HG02973 (cell line): ENCODE results near the gene SMC1A.

Experiments
- ATAC-seq: cut with Tn5 transposase; IDR thresholded peaks from one replicate; pipeline ENCODE4 v1.9.1; 2021; ENCODE audit warnings: moderate library complexity; ENCODE audit not compliant: unreplicated experiment

Gene SMC1A

DNA sequence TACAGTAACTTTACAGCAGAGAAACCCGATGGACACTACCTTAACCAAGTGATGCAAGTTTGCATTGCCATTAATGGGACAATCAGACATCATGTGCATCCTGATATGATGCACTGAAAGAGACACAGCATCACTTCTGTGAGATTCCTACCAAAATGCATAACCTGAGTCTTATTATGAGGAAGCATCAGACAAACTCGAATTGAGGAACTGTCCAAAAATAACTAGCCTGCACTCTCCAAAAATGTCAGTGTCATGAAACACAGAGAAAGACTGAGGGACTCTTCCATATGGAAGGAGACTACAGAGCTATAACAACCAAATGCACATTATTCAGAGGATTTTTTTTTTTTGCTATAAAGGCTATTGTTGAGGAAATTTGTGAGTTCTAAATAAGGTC, 74.5 kb downstream of the SMC1A start:
- no peak for ATAC-seq

DNA sequence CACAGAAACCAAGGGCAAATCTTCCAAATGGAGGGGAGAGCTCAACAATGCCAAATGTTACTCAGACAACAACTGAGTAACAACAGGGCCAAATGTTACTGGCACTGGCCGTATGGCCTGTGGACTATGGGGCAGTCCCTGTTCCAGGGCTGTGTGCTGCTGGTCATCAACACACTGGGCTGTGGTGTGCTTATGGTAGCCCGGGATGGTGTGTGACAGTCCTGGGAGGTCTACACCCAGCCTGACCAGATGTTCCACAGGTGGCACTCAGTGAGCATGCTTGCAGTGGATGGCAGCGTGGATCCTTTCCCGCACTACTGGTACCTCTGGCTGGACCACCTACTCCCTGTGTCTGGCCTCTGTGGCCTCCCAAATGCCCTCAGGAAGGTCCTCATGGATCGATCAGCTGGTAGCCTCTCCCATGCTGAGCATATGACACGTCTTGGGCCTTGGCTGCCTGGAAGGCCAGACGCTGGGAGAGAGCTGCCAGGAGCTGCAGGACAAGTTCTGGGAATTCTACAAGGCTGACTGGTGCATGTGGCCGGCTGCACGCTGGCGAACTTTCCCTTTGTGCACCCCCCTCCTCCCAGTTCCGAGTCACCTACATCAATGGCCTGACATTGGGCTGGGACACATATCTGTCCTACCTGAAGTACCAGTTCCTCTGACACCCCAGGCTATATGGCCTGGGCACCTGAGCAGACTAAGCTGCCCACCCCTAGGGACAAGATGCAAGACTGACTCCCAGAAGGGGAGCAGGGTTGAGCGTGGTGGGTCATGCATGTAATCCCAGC, 81.4 kb downstream of the SMC1A start:
- no peak for ATAC-seq

DNA sequence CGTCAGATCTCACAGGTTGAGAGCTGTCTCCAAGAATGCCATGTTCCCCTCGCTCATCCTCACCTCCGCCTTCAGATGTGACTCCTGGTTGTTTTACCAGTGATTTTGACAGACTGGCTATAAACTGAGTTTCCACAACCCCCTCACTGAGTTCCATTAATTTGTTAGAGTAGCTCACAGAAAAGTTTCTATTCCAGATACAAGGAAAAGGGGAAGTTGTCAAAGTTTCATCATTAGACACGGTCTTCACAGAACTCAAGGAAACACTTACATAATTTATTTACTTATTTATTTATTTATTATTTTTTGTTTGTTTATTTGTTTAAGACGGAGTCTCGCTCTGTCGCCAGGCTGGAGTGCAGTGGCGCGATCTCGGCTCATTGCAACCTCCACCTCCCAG, 85.4 kb downstream of the SMC1A start:
- no peak for ATAC-seq

DNA sequence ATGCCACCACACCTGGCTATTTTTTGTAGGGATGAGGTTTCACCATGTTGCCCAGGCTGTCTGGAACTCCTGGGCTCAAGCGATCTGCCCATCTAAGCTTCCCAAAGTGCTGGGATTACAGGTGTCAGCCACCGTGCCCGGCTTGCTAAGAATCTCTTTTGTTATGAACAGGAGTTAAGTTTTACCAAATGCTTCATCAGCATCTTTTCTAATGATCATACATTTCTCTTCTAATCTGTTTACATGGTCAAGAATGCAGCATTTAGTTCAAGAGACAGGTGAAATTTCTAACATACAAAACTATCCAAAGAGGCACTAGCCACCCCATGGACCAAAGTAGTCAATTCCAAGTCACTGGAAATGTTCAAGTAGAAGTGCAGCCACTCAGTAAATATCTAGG, 88.6 kb downstream of the SMC1A start:
- no peak for ATAC-seq

DNA sequence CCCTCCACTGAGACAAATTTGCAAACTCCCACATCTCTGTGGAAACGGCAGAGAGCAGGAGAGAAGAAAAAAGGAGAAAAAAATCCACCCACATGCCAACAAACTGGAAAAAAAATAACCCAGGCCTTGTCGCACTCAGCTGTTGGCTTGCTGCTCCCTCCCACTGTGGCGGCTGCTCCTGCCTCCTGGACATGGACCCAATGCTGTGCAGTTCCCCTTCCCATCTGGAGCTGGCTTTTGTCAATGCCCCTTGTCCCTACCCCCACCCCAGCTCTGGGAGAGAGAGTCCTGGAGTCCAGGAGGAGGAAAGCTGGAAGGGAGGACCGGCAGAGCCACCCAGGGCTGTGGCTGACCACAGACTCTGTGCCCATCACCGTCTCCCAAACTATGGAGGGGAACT, 90.2 kb downstream of the SMC1A start:
- ATAC-seq, result no peak

DNA sequence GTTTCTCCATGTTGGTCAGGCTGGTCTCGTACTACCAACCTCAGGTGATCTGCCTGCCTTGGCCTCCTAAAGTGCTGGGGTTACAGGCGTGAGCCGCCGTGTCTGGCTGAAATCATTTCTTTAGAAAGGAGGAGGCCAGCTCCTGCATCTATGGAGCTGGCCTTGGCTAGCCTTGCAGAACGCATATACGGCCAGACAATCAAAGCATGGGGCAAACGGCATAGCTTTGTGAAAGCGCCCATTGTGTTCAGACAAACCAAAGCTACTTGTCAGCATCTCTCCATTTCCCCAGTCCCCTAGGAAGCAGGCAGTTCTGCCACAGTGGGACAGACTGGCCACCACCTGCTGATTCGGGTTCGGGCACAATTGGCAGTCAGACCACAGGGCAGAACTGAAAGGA, 92.1 kb downstream of the SMC1A start:
- no peak for ATAC-seq

DNA sequence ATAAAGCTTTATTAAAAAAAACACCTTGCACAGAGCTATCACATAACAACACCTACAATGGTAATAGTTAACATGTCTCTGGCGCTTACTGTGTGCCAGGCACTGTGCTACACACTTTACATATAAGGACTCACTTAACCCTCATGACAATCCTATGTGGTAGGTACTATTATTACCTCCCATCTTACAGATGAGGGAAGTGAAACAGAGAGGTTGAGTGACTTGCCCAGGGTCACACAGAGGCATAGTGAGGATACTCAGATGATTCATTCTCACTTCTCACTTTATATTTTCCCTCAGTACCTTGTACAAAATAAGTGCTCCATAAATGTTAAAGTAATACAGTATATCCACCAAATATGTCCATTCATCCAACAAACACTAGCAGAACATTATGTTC, 97.7 kb downstream of the SMC1A start:
- ATAC-seq, result no peak
